Fibroblast of pulmonary artery (primary cell): ENCODE results near the gene NPRL2.

ENCODE experiments used
- DNase-seq: peaks from one replicate; pipeline ENCODE4 v3.0.0-alpha.2; 2010; ENCODE audit warnings: low read depth
- H3K4me3 ChIP-seq: replicated peaks from 2 replicates; pipeline ENCODE4 v1.5.1; 2011; ENCODE audit warnings: low read depth, mild to moderate bottlenecking, control low read depth, low read length, moderate library complexity
- CTCF ChIP-seq: IDR thresholded peaks from 2 replicates; pipeline ENCODE4 v1.5.1; 2011; ENCODE audit warnings: mild to moderate bottlenecking, control low read depth, low read length, inconsistent platforms; ENCODE audit errors: missing control alignments

The NPRL2 gene

GRCh38 chr3:50365080-50365841 is 14.7 kb upstream of the NPRL2 start:
- no peak for TF ChIP-seq CTCF
- peak; percentile 67 for DNase-seq
- H3K4me3 ChIP-seq, result peak overlapping the region; percentile 49

GRCh38 chr3:50364573-50365079 is 14.1 kb upstream of the NPRL2 start:
- peak; percentile 17 for DNase-seq
- H3K4me3 ChIP-seq, result peak overlapping the region; percentile 49
- no peak for TF ChIP-seq CTCF

- no peak for DNase-seq
- peak overlapping the region; percentile 88 for H3K4me3 ChIP-seq
- no peak for TF ChIP-seq CTCF
Observed at GRCh38 chr3:50359760-50360110, 9.2 kb upstream of the NPRL2 start.

GRCh38 chr3:50358911-50359759 is 8.6 kb upstream of the NPRL2 start, which contains the start of gene TMEM115:
Gene TMEM115 (minus strand): TSS chr3:50359521. CDS start chr3:50359063, 458 bp downstream.
- peak within 1 kb of the TSS; percentile 88 for H3K4me3 ChIP-seq
- no peak for TF ChIP-seq CTCF
- peak; percentile 99 for DNase-seq

GRCh38 chr3:50358355-50358910 is 7.9 kb upstream of the NPRL2 start:
- no peak for TF ChIP-seq CTCF
- H3K4me3 ChIP-seq, result peak overlapping the region; percentile 88
- no peak for DNase-seq

- no peak for DNase-seq
- peak overlapping the region; percentile 88 for H3K4me3 ChIP-seq
- no peak for TF ChIP-seq CTCF
Observed at GRCh38 chr3:50357481-50357880, 6.9 kb upstream of the NPRL2 start.
